Fibroblast of lung (primary cell): Measurements from ENCODE around the gene PTGDS.
A peak's percentile ranks its signal among the peaks of the same experiment; 100 is the strongest.

Experiments used
- CTCF ChIP-seq, 2 donors: IDR thresholded peaks in 1 of 2; conservative IDR thresholded peaks in 1 of 2; 1 replicate in 1 of 2; 2 replicates in 1 of 2; pipeline ENCODE4 v1.5.1; 2011 to 2012; ENCODE audit warnings: low read length in 2 of 2, control low read depth in 1 of 2, inconsistent platforms in 1 of 2, low read depth in 1 of 2, mild to moderate bottlenecking in 1 of 2
- EZH2 ChIP-seq: IDR thresholded peaks from 2 replicates; pipeline ENCODE4 v1.5.1; 2012; ENCODE audit warnings: low read length, control low read depth, mild to moderate bottlenecking; ENCODE audit errors: missing control alignments

GRCh38 chr9:136944519-136945332, 32.6 kb upstream of the PTGDS start, which contains the start of the genes C8G and FBXW5:
- TF ChIP-seq EZH2 (no peak), CTCF (conservative IDR thresholded peaks at IDR 0.05 in 1 of 2, IDR thresholded peaks at IDR 0.05 in 1 of 2; ENCODE audit: low read depth in 1 of 2, low read length in 2 of 2) (peak; percentile 69 to 71)
